GM18868 (cell line): ENCODE results near the gene HINT2.

ENCODE experiments used
- ATAC-seq: cut with Tn5 transposase; IDR thresholded peaks from one replicate; pipeline ENCODE4 v1.9.1; 2021; ENCODE audit warnings: mild to moderate bottlenecking, moderate library complexity; ENCODE audit not compliant: unreplicated experiment

The HINT2 gene

DNA sequence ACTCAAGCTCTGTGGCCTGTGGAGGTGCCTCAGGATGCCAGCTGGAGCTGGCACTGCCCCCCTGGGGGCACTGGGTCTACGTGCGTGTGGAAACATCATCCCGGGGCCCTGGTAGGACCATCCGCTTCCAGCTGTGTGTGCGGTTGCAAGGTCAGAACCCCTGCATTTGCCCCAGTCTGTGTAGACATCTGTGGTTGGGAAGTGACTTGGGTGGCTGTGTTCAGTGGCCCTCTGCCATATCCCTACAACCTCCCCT is 26.7 kb upstream of the HINT2 start:
- no peak for ATAC-seq

DNA sequence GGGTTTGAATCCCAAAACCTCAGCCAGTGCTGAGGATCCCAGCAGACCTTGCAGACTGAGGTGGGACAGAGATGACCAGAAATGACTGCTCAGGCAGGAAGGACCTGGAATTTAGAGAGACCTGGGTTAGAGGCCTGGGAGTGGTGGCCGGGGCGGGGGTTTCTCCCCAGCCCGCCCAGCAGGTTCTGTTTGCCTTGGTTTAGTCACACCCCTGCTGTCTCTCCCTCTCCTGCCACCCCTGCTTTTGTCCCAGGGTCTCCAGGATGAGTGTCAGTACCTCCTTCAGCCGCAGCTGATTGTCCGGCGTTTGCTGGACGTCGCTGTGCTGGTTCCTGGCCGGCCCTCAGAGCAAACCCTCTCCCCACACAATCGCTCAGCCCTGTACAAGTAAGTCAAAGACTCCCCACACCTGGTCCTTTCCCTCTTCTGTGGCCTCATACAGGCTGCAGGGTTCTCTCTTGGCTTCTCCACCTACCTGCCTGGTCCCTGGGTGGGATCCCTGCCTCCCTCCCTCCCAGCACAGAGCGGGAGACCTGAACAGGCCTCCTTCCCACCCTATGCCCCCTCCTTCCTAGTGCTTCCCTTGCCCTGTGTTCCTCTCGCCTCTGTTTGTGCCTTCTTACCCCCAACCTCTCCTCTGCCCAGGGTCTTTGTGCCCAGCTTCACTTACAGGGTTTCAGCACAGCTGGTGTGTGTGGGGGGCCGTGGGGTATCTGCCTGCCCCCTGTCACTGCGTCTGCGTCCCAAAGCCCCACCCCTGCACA is 26.2 kb upstream of the HINT2 start:
- no peak for ATAC-seq

DNA sequence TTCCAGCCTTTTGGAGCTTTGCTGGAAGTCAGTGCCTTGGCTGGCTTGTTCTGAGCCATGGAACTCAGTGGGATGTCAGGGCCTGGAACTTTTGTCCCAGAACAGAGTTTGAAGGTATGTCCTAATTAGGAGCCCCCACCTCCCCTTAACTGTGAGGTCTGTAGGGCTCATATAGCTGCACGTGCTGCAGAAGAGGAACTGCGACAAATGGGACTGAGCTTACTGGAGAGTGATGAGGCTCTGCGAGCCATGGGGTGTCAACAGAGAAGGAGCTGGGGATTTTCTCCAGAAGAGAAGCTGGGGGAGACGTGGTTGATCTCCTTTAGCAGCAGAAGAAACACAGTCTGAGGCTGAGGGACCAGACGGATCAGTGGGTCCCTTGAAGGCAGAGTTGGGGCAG is 25.1 kb upstream of the HINT2 start:
- no peak for ATAC-seq

DNA sequence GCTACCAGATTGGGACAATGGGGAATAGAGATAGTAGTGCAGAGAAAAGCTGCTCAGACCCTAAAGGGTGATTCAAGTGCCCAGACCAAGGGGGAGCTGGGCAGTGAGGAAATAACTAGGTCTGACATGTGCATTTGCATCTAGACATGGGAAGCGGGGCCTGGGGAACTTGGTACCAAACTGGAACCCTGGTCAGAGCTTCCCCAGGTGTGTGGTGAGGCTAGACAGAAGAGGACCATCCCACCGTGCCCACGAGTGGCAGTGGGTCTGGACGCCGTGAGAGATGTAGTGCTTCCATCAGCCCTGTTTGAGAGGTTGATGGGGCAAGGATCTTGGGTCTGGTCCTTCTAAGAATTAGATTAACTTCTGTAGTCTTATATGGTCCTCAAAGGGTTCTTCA is 21.8 kb upstream of the HINT2 start:
- ATAC-seq, result no peak

DNA sequence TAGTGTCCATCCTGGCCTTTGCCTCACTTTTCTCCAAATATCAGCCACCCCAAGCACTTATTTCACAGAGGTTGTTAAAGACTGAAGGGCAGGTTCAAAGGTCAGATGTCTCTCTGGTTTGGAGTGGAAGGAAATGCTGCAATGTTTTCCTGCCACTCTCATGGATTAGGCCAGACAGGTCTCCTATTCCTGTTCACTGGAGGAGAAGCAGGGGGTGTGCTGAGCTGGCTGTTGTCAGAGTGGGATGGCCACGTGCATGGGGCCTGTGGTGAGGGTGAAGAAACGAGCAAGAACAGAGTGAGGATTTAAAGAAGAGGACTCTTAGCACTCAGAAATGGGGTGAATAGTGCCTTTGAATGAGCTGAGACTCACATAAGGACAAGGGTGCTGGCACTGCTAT is 20.9 kb upstream of the HINT2 start:
- ATAC-seq, result no peak

DNA sequence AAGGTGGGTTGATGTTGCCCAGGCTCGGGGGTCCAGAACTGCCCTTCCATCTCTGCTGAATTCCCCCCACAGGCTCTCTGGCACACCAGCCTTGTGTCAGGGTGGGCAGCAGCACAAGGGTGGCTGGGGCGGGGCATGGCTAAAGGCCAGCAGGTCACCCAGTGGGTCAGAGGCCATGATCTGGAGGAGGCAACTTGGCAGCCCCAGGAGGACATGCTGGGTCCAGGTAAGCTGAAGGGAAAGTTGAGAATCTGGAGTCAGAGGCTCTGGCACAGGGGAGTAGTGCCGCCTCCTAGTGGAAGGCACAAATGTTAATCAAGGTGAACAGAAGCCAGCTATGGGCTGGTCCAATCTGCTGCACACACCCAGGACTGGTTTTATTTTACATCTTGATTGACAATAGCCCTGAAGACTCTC is 20.4 kb upstream of the HINT2 start:
- no peak for ATAC-seq

DNA sequence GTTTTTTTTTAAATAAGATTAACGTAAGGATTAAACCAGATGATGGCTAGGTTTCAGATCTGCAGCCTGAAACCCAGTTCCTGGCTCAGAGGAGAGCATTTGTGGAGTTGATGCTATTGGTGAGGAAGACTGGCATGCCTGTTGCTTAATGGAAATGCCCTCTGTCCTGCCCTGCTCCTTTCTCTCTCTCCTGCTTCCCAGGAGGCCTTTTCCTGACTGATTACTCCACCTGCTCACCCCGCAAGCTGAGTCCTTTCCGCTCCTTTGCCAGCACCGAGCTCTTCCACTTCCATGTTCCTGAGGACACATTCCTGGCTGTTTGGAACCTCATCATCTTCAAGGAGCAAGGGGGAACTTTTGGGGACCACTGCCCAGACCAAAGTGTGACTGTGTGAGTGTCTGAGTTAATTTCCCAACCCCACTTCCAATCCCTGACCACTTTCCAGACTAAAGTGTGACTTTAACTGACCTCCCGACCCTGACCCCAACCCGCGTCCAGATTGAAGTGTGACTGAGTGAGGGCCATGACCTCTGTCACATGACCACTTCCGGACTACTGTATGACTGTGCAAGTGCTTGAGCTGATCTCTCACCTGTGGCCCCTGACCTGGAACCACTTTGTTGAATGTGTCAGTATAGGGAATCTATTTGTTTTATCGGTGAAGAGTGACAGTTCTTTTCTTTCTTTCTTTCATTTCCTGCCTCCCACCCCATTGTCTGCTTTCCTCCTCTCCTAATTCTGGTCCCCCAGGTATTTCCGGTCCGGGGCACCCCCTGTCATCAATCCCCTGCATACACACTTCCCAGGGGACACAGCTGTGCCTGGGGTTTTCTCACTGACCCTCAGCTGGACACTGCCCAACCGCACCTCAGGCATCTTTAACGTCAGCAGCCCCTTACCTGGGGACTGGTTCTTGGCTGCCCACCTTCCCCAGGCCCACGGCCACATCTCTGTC is 19.7 kb upstream of the HINT2 start:
- ATAC-seq, result no peak

DNA sequence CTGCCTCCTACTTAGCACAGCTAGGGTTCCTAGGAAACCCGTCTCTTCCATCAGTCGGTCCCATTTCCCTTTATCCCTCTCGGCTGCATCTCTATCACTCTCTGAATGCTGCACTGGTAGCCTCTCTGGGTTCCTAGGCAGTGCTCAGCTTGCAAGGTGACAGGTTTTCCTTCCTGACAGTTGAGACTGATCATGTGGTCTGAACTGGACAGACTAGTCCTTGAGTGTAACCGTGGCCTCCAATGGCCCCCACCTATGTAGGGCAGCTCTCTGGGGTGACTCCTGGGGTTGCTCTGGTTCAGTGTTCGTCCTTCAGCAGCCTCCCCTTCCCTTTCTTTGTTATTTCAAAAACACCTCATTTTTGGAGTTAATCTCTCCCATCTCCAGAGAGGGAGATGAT is 18.0 kb upstream of the HINT2 start:
- ATAC-seq, result no peak

DNA sequence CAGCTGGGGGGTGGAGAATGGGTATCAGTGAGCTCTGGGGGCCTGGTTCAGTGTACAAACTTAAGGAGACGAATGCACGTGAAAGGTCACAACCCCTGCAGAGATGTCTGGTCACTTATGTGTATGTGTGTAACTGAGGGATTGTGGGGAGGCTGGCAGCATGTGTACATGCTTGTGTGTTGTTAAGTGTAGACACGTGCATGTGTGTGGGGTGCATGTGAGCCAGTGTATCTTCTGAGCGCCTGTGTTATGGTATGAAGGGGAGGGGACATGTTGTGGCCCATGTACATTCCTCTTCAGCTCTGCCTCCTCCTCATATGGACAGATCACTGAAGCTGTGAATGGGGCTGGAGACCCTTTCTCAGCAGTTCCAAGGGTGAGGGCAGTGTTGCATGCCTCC is 16.2 kb upstream of the HINT2 start:
- ATAC-seq, result no peak

DNA sequence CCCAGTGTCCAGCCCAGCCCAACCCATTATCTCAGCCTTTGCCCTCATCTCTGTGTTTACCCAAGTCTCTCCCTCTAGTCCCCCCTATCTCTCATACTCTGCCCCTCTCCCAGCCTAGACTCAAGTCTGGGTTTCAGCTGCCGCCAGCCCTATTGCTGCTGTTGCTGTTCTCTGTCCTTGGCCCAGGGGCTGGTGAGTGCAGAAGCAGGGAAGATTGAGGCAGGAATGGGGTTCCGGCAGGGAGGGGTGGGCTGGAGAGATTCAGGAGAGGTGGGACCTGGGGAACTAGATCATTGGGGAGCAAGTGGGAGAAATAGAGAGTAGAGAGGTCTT is 14.9 kb upstream of the HINT2 start:
- ATAC-seq, result no peak

DNA sequence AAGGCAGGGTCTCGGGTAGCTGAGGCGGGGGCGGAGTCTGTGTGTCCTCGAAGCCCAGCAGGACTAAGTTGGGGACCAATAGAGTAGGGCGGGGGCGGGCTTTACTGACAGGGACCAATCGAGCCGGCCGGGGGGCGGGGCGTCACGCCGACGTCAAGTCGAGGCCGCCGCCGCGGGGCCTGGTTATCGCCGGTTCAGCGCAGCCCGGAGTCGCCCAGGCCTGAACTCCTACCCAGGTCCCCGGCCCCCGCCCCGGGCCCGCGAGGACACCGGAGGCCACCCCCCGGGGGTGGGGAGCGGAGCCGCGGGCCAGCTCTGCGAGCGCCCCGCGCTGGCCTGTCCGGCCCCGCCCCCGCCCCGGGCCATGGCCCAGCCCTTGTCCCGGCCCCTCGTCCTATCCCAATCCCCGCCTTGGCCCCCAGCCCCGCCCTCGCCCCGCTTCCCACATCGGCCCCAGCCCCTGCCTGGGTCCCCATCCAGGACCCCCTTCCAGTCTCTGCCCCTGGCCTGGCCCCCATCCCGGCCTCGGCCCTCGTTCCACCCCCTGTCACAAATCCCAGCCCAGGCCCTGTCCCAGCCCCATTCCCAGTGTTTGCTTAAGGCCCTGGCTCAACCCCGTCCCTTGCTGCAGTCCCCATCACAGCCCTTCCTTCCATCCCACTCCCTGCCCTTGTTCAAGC is 14.4 kb upstream of the HINT2 start, which contains the start of gene TMEM8B:
Gene TMEM8B (plus strand): TSS at position 145 of the 680 bp plus-strand sequence. CDS start 220 bp downstream, at position 365.
- ATAC-seq, result peak; percentile 74

DNA sequence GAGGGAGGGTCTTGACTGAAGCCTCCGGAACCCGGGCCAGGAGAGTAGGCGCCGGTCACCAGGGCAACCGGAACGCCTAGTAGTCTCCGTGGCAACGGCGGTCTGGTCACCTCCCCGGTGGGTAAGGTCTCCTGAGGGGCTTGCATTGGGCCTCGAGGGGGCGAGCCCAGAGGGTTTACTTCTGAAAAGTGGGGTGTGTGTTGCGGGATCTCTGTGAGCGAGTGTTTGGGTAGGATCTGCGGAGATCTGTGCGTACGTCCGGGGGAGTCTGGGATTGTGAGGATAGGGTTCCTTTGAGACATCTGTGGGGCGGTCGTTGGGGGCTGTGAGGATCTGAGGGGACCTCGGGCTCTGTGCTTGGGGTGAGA is 13.9 kb upstream of the HINT2 start, which contains the start of gene FAM221B:
Gene FAM221B (minus strand): TSS at position 17 of the 368 bp plus-strand sequence. CDS start 2,571 bp downstream, outside the sequence.
- no peak for ATAC-seq

DNA sequence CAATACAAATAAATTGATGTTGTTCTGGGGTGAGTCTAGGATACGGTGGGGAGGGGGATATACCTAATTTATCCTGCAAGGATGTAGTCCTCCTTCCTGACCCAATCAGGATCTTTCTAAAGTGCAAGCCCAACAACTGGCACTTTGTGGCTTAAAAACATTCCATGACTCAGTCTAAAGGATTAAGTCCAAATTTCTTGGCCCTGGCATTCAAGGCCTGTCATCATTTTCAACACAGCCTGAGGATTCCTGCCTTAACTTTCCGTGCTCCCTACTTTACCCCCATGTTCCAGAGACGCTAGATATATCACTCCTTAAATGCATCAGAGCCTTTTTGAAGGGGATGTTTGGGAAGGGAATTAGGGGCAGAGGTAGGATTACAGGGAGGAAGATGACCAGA is 12.6 kb upstream of the HINT2 start:
- ATAC-seq, result no peak

DNA sequence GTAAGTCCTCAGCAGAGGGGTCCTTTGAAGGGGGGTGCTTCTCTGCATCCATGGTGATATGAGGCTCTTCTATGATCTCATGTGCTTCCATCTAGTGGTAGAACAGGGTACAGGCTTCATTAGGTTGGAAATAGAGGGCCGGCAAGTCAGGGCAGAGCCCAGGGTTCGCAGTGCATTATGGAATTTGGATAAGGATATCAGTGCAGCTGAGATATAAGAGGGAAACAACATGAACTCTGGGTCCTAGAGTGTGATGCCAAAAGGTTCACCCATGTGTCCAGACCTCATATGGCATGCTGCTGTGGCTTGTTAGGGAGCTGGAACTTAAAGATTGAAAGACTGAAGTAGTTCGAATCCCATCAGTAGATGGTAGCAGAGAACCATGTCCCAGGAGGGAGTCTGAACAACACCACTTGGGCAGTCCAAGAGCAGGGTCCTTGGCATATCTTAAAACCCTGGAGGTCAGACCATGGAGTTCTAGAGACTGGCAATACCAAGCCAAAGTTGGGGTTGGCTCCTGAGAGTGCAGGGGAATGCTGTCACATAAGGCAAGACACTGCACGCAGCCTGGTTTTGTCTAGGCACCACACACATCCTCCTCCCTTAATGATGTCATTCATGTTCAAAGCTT is 11.3 kb upstream of the HINT2 start:
- ATAC-seq, result peak; percentile 52

DNA sequence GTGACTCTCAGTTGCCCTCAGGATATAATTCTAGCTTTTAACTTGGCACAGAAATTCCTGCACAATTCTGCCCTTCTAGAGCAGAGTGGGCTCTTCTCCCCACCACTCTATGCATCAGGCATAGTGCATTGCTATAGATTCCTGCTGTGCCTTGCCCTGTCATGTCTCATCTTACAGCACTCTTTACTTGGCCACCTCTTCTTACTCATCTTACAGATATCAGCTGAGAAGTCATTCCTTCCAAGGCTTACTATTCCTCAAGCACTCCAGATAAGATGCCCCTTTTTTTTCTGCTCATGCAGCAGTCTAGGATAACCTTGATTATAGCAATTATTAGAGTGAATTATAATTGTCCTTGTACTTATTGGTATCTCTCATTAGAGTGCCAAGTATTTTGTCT is 8.1 kb upstream of the HINT2 start:
- ATAC-seq, result no peak

DNA sequence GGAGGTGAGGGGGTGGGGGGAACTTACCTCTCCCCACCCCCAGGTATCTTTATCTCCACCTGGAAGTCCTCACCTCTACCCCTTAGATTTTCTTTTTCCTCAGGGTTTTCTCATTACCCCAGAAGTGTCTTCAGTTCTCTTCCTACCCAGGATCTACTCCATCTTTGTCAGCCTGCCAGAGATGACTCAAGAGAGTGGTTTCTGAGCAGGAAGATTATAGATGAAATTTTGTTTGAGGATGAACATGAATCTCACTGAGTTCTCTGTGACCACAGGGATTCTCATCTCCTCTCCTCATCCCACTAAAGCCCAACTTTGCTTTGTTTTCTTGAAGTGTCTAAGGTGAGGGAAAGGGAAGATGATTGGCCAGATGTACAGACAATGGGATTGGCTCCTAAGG is 5.2 kb upstream of the HINT2 start:
- no peak for ATAC-seq

DNA sequence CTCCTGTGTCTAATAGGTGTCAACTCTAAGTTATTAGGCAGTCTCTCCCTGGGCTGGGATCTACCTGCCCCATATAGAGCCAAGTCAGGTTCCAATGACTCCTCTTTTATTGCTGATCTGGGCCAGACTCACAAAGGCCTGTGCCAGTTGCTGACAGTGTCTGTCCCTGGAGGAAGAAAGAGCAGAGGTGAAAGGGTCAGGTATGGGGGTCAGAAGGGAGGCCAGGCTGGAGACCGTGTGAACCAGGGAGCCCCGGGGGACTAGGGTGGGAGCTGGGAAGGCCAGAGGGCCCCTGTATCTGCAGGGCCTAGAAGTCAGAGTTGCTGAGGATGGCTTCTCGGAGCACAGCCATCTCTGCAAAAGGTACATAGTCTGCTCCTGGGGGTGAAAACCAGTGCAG is 3.5 kb upstream of the HINT2 start:
- no peak for ATAC-seq

DNA sequence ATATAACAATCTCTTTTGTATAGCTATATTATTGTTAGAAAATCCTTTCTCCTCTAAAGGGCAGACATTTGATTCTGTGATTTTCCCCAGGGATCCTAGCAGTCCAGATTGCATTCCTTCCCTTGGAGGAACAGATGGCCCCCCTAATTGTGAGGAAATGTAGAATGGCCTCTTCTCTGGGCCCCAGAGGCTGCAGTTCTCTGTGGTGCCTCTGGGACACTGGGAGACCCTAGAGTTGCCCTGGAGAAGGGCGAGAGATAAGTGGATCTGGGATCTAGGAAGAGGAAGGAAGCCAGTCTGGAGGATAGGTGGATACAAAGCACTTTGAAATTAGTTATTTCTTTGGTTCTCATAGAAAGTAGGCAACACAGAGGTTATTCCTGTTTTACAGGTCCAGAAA is 1.9 kb upstream of the HINT2 start:
- no peak for ATAC-seq

DNA sequence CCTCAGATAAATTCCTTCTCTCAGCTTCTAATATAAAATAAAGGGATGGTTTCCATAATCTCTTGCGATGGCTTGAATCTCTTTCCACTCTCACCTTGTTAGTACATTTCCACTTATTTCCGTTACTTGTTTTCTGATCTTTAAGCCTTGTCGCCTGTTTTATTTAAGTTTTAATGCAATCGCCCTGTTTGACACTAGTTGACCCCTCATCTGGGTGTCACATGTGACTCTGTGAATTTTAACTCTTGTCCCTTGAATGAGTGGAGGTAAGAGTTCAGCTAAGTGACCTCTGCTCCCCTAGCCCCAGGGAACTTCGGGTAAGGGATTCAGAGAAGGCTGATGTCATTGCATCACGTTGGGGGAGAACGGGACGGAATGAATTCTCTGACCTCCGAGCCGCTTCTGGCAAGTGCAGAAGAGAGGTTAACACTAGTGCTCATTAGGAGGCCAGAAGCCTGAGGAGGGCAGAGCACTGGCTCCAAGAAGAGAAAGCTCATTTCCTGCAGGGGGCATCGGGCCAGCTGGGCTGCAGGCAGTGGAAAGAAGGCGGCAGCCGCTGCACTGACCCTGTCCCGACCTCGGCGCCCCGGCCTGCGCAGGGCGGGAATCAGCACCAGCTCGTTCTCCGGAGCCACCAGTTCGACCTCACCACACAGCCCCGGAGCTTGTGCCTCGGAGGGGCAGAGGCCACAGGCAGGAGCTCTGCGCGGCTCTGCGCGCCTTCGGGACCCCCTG is 569 bp downstream of the HINT2 start:
- peak; percentile 10 for ATAC-seq

DNA sequence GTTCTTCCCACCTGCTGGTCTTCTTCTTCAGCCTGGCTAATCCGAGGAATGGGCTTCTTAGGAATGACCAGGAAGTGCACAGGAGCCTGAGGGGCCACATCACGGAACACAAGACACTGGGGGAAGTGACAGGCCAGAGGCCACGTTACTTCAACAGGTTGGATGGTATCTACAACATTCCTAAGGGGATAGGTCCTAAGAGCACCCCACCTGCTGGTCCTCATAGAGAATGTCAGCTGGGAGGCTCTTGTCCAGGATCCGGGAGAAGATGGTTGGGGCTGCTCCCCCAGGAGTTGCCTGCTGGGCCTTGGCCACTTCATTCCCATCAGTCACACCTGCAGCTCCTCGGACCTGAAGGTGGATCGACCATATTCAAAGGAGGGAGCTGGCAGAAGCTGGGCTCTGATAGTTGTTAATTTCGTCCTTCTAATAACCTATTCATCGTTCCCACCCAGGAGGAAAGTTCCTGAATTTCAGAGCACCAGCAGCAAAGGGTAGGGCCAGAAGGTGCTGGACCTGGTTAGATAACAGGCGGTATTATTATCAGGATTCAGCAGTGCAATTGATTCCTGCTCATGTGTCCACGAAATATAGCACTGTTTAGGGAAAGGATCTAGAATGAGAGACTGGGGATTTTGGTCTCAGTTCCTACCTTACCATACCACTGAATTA is 1.3 kb downstream of the HINT2 start:
- no peak for ATAC-seq
